ENCODE results near the gene PEX5. TPM values are rescaled to one million over a fixed set of nuclear protein-coding genes. Genes with fewer than 3 reads are reported as not detected.
"Not testable (repeated sequence)": the region's sequence is repeated elsewhere in the genome, so short reads cannot be mapped to it uniquely, and the experiment has no call there.

Gene PEX5
- total RNA-seq, 4 donors from 2014 or later, result 58.1 to 70.6 (median 65.7) TPM

DNA sequence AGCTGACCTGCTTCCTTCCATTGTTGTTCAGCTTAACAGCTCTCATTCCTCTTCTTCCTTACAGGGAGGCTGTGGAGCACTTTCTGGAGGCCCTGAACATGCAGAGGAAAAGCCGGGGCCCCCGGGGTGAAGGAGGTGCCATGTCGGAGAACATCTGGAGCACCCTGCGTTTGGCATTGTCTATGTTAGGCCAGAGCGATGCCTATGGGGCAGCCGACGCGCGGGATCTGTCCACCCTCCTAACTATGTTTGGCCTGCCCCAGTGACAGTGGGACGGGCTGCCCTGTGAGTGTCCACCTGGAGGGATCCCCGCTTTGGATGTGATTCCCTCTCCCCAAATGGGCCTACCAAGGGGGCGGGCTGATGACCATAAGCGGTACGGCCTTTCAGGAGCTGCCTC lies 20.5 kb downstream of the PEX5 start:
- 96 to 98% methylated on average over 14 of the region's 14 CpGs for WGBS, 2 donors
- no peak for DNase-seq (ENCODE audit: low spot score in 2 of 2)

DNA sequence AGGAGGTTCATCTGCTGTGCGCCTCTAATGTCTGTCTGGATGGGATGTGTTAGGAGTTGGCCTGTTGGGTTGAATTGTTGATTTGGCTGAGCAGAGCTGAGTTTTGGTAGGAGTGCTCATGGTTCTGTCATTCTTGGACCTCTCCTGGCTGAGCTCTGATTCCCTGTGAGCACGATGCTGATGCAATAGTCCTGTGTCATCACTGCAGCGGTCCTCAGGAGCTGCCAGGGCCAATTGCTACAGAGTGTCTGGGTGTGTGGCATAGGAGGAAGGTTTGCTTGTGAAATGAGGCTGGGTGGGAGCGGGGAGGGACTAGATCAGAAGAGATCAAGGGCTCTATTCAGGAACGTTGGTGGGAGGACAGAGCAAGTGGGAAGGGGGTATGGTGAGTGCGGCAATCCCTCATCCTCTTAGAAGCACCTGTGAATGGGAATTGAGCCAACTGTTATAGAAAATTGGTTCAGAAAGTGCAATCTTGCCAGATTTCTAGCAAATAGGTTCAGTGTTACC lies 21.2 kb downstream of the PEX5 start:
- Histone ChIP-seq H3K4me1 (no peaks in the 10 kb centered on the region), H3K36me3 (peaks cover 5 to 72% (median 24%) of the 10 kb centered on the region in 3 donors), H3K27ac (no peak overlapping the region), H3K27me3 (no peaks in the 10 kb centered on the region), H3K4me3 (no peak overlapping the region), H3K9me3 (peaks cover 0 to 39% (median 0%) of the 10 kb centered on the region in 4 donors)
- DNase-seq (ENCODE audit: low spot score in 2 of 2), result no peak
- 90 to 93% methylated on average over 6 of the region's 6 CpGs for WGBS, 2 donors
- TF ChIP-seq POLR2A (IDR thresholded peaks at IDR 0.05), result no peak
- TF ChIP-seq, protein P1, sequence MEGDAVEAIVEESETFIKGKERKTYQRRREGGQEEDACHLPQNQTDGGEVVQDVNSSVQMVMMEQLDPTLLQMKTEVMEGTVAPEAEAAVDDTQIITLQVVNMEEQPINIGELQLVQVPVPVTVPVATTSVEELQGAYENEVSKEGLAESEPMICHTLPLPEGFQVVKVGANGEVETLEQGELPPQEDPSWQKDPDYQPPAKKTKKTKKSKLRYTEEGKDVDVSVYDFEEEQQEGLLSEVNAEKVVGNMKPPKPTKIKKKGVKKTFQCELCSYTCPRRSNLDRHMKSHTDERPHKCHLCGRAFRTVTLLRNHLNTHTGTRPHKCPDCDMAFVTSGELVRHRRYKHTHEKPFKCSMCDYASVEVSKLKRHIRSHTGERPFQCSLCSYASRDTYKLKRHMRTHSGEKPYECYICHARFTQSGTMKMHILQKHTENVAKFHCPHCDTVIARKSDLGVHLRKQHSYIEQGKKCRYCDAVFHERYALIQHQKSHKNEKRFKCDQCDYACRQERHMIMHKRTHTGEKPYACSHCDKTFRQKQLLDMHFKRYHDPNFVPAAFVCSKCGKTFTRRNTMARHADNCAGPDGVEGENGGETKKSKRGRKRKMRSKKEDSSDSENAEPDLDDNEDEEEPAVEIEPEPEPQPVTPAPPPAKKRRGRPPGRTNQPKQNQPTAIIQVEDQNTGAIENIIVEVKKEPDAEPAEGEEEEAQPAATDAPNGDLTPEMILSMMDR (IDR thresholded peaks at IDR 0.05), result no peak
- no peak for TF ChIP-seq EP300 (IDR thresholded peaks at IDR 0.05)

More for the DNA sequence above, 20.5 kb downstream of the PEX5 start:
- no peaks in the 10 kb centered on the region for H3K27me3 ChIP-seq
- H3K27ac ChIP-seq, result no peak overlapping the region
- TF ChIP-seq POLR2A (IDR thresholded peaks at IDR 0.05), result no peak
- TF ChIP-seq, protein P1 (IDR thresholded peaks at IDR 0.05), result no peak
- no peak for TF ChIP-seq EP300 (IDR thresholded peaks at IDR 0.05)
- H3K4me1 ChIP-seq, result no peaks in the 10 kb centered on the region
- H3K9me3 ChIP-seq, result peaks cover 0 to 39% (median 0%) of the 10 kb centered on the region in 4 donors
- peaks cover 5 to 79% (median 24%) of the 10 kb centered on the region in 3 donors for H3K36me3 ChIP-seq
- H3K4me3 ChIP-seq, result no peak overlapping the region

DNA sequence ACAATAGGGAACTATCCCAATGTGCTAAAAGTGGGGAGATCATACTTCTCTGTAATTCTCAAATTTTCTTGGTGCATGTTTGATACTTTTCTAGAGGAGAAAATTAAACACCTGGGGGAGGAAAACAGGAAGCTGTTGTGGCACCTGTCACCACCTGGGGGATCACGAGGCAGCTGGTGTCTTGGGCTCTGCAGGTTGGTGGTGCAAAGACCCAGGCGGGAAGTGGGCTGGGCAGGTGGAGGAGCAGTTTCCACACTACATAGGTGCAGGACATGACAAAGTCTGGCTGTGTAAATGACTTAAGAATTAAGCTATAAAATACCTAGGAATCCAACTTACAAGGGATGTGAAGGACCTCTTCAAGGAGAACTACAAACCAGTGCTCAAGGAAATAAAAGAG lies 23.2 kb downstream of the PEX5 start:
- TF ChIP-seq EP300 (IDR thresholded peaks at IDR 0.05), result no peak
- TF ChIP-seq, protein P1 (IDR thresholded peaks at IDR 0.05), result no peak
- no peak for TF ChIP-seq POLR2A (IDR thresholded peaks at IDR 0.05)
- peaks cover 0 to 39% (median 0%) of the 10 kb centered on the region in 4 donors for H3K9me3 ChIP-seq
- peaks cover 5 to 52% (median 24%) of the 10 kb centered on the region in 3 donors for H3K36me3 ChIP-seq
- H3K4me1 ChIP-seq, result no peaks in the 10 kb centered on the region
- H3K27me3 ChIP-seq, result no peaks in the 10 kb centered on the region
- no peak overlapping the region for H3K4me3 ChIP-seq
- 91 to 93% methylated on average over 2 of the region's 2 CpGs for WGBS, 2 donors
- H3K27ac ChIP-seq, result no peak overlapping the region
- no peak for DNase-seq (ENCODE audit: low spot score in 2 of 2)

DNA sequence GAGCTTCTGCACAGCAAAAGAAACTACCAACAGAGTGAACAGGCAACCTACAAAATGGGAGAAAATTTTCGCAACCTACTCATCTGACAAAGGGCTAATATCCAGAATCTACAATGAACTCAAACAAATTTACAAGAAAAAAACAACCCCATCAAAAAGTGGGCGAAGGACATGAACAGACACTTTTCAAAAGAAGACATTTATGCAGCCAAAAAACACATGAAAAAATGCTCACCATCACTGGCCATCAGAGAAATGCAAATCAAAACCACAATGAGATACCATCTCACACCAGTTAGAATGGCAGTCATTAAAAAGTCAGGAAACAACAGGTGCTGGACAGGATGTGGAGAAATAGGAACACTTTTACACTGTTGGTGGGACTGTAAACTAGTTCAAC lies 24.3 kb downstream of the PEX5 start:
- H3K36me3 ChIP-seq, result peaks cover 3 to 42% (median 19%) of the 10 kb centered on the region in 3 donors
- not testable (repeated sequence) for H3K4me3 ChIP-seq
- 100% methylated on average over 1 of the region's 2 CpGs; no CpG with 5 or more reads in 1 of the 2 donors for WGBS, 2 donors

DNA sequence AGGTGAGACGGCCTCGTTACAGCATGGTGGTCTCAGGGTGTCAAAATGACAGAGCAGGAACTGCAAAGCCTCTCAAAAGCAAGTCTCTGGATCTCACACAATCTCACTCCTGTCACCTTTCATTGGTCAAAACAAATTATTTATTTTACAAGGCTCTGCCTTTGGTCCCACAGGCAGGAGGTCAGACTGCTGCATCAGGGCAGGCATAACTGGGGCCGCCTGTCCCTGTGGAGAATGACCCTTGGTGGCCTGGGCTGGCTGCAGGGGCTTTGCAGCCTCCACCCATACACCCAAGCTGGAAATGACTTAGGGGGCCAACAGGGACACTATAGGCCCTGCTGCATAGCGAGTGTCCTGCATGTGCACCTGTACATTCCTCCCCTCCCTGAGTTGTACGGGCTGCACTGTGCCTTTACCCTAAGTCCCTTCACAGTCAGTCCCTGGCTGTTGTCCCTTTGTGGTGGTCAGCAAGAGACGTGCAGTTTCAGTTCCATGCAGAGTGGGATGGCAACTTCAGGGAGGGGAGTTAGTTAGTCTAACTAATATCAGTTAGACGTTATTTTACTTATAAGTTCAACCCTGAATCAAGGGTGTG lies 28.1 kb downstream of the PEX5 start:
- WGBS, 2 donors, result 53 to 59% methylated on average over 7 of the region's 7 CpGs
- H3K27ac ChIP-seq, result no peak overlapping the region
- H3K36me3 ChIP-seq, result peaks cover 0 to 3% (median 0%) of the 10 kb centered on the region in 3 donors
- no peaks in the 10 kb centered on the region for H3K4me1 ChIP-seq
- no peak overlapping the region for H3K4me3 ChIP-seq
- no peaks in the 10 kb centered on the region for H3K27me3 ChIP-seq
- no peak for DNase-seq (ENCODE audit: low spot score in 2 of 2)
- peaks cover 0 to 9% (median 0%) of the 10 kb centered on the region in 4 donors for H3K9me3 ChIP-seq
- TF ChIP-seq EP300 (IDR thresholded peaks at IDR 0.05) (no peak), POLR2A (IDR thresholded peaks at IDR 0.05) (no peak)
- TF ChIP-seq, protein P1 (IDR thresholded peaks at IDR 0.05), result no peak

More for the DNA sequence above, 24.3 kb downstream of the PEX5 start:
- H3K9me3 ChIP-seq, result peaks cover 0 to 39% (median 0%) of the 10 kb centered on the region in 4 donors
- DNase-seq (ENCODE audit: low spot score in 2 of 2); H3K27me3 ChIP-seq; H3K4me1 ChIP-seq; H3K27ac ChIP-seq: not testable (repeated sequence)
